WTC11 (cell line): ENCODE measurements around the gene CTNS.

Experiments used
- CREB1 ChIP-seq: sonication (generic); formaldehyde crosslinking; IDR thresholded peaks from 2 replicates; pipeline ENCODE4 v1.8.0; 2023; ENCODE audit warnings: mild to moderate bottlenecking, missing genetic modification reagents
- GABPB1 ChIP-seq: sonication (generic); formaldehyde crosslinking; IDR thresholded peaks from 2 replicates; pipeline ENCODE4 v1.8.1; 2023; ENCODE audit warnings: mild to moderate bottlenecking, missing genetic modification reagents
- JAZF1 ChIP-seq: fragments of 250-450 bp; sonication (Bioruptor Pico); IDR thresholded peaks from 2 replicates; pipeline ENCODE4 v1.9.0; 2021; ENCODE audit warnings: moderate library complexity, mild to moderate bottlenecking, inconsistent platforms
- MXD4 ChIP-seq: fragments of 250-450 bp; sonication (Bioruptor Pico); IDR thresholded peaks from 2 replicates; pipeline ENCODE4 v1.8.0; 2021; ENCODE audit warnings: mild to moderate bottlenecking, moderate library complexity, borderline replicate concordance
- TCF7 ChIP-seq: sonication (generic); formaldehyde crosslinking; IDR thresholded peaks from 2 replicates; pipeline ENCODE4 v1.8.0; 2022; ENCODE audit warnings: mild to moderate bottlenecking, low read depth, missing genetic modification reagents, moderate library complexity
- TP53 ChIP-seq: sonication (generic); formaldehyde crosslinking; IDR thresholded peaks from 2 replicates; pipeline ENCODE4 v1.8.1; 2023; ENCODE audit warnings: mild to moderate bottlenecking, missing genetic modification reagents
- ZNF138 ChIP-seq: sonication (generic); formaldehyde crosslinking; conservative IDR thresholded peaks from 2 replicates; pipeline ENCODE4 v1.8.1; 2022; ENCODE audit warnings: mild to moderate bottlenecking, moderate library complexity, missing genetic modification reagents
- ZNF317 ChIP-seq: sonication (generic); formaldehyde crosslinking; IDR thresholded peaks from 2 replicates; pipeline ENCODE4 v1.8.1; 2023; ENCODE audit warnings: low read depth, mild to moderate bottlenecking, moderate library complexity, missing genetic modification reagents, borderline replicate concordance
- ZNF396 ChIP-seq: fragments of 250-450 bp; sonication (Bioruptor Pico); IDR thresholded peaks from 2 replicates; pipeline ENCODE4 v1.8.0; 2021; ENCODE audit warnings: mild to moderate bottlenecking, moderate library complexity, borderline replicate concordance
- TF ChIP-seq, protein P1 (sequence below): sonication (generic); formaldehyde crosslinking; IDR thresholded peaks from 2 replicates; pipeline ENCODE4 v1.8.1; 2022; ENCODE audit warnings: low read depth, mild to moderate bottlenecking, moderate library complexity, missing genetic modification reagents, borderline replicate concordance
- TF ChIP-seq, protein P2 (sequence below): fragments of 200-600 bp; IDR thresholded peaks from 2 replicates; pipeline ENCODE4 v1.8.0; 2022; ENCODE audit warnings: antibody characterized with exemption
- TF ChIP-seq, protein P3 (sequence below): sonication (generic); formaldehyde crosslinking; IDR thresholded peaks from 2 replicates; pipeline ENCODE4 v1.8.1; 2023; ENCODE audit warnings: mild to moderate bottlenecking, missing genetic modification reagents, moderate library complexity
- TF ChIP-seq, protein P4 (sequence below): sonication (generic); formaldehyde crosslinking; IDR thresholded peaks from 2 replicates; pipeline ENCODE4 v1.8.1; 2022; ENCODE audit warnings: mild to moderate bottlenecking, moderate library complexity, missing genetic modification reagents
- TF ChIP-seq, protein P5 (sequence below): sonication (generic); formaldehyde crosslinking; IDR thresholded peaks from 2 replicates; pipeline ENCODE4 v1.8.0; 2022; ENCODE audit warnings: mild to moderate bottlenecking, missing genetic modification reagents

DNA sequence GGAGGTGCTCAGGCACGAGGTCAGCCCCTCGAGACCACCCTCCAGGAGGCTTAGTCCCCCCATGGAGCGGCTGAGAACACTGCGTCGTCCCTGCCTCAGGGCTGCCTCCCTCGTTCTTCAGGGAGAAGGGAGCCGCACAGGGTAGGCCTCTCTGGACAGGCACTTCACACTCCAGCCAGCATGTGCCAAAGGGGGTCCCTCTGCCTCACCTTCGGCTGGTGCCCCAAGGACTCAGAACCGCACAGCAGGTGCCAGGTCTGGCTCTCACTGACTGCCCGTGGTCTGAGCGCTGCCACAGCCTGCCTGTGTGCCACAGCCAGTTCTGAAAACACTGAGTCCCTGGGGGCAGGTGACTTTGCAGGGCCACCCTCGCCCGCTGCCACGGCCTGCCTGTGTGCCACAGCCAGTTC is 52.3 kb downstream of the CTNS start:
- TF ChIP-seq, protein P1, sequence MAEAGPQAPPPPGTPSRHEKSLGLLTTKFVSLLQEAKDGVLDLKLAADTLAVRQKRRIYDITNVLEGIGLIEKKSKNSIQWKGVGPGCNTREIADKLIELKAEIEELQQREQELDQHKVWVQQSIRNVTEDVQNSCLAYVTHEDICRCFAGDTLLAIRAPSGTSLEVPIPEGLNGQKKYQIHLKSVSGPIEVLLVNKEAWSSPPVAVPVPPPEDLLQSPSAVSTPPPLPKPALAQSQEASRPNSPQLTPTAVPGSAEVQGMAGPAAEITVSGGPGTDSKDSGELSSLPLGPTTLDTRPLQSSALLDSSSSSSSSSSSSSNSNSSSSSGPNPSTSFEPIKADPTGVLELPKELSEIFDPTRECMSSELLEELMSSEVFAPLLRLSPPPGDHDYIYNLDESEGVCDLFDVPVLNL (CRISPR knock-in tag), result no peak
- TF ChIP-seq, protein P2, sequence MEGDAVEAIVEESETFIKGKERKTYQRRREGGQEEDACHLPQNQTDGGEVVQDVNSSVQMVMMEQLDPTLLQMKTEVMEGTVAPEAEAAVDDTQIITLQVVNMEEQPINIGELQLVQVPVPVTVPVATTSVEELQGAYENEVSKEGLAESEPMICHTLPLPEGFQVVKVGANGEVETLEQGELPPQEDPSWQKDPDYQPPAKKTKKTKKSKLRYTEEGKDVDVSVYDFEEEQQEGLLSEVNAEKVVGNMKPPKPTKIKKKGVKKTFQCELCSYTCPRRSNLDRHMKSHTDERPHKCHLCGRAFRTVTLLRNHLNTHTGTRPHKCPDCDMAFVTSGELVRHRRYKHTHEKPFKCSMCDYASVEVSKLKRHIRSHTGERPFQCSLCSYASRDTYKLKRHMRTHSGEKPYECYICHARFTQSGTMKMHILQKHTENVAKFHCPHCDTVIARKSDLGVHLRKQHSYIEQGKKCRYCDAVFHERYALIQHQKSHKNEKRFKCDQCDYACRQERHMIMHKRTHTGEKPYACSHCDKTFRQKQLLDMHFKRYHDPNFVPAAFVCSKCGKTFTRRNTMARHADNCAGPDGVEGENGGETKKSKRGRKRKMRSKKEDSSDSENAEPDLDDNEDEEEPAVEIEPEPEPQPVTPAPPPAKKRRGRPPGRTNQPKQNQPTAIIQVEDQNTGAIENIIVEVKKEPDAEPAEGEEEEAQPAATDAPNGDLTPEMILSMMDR, result no peak
- no peak for TF ChIP-seq TCF7 (CRISPR knock-in tag)
- TF ChIP-seq ZNF317 (CRISPR knock-in tag), result no peak
- TF ChIP-seq, protein P3, sequence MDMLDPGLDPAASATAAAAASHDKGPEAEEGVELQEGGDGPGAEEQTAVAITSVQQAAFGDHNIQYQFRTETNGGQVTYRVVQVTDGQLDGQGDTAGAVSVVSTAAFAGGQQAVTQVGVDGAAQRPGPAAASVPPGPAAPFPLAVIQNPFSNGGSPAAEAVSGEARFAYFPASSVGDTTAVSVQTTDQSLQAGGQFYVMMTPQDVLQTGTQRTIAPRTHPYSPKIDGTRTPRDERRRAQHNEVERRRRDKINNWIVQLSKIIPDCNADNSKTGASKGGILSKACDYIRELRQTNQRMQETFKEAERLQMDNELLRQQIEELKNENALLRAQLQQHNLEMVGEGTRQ (CRISPR knock-in tag), result no peak
- no peak for TF ChIP-seq CREB1
- TF ChIP-seq GABPB1 (CRISPR knock-in tag), result no peak
- TF ChIP-seq ZNF396 (CRISPR knock-in tag), result no peak
- no peak for TF ChIP-seq TP53 (CRISPR knock-in tag)
- TF ChIP-seq MXD4 (CRISPR knock-in tag), result no peak
- no peak for TF ChIP-seq JAZF1 (CRISPR knock-in tag)
- TF ChIP-seq ZNF138 (CRISPR knock-in tag), result no peak
- TF ChIP-seq, protein P4, sequence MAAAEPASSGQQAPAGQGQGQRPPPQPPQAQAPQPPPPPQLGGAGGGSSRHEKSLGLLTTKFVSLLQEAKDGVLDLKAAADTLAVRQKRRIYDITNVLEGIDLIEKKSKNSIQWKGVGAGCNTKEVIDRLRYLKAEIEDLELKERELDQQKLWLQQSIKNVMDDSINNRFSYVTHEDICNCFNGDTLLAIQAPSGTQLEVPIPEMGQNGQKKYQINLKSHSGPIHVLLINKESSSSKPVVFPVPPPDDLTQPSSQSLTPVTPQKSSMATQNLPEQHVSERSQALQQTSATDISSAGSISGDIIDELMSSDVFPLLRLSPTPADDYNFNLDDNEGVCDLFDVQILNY, result no peak
- TF ChIP-seq, protein P5, sequence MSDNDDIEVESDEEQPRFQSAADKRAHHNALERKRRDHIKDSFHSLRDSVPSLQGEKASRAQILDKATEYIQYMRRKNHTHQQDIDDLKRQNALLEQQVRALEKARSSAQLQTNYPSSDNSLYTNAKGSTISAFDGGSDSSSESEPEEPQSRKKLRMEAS (CRISPR knock-in tag), result no peak
